AG10803 (cell line): Measurements from ENCODE around the gene PLXNA2.

Experiments
- DNase-seq: peaks from one replicate; pipeline ENCODE4 v3.0.0; 2010; ENCODE audit warnings: low read depth
- H3K4me3 ChIP-seq: 2 replicates; pipeline ENCODE4 v1.5.1; 2011; ENCODE audit warnings: mild to moderate bottlenecking, low read length, control low read depth
- TF ChIP-seq, protein P1 (sequence below): conservative IDR thresholded peaks from 2 replicates; pipeline ENCODE4 v1.5.1; 2011; ENCODE audit warnings: mild to moderate bottlenecking, low read length, control low read depth, inconsistent platforms

The PLXNA2 gene

DNA sequence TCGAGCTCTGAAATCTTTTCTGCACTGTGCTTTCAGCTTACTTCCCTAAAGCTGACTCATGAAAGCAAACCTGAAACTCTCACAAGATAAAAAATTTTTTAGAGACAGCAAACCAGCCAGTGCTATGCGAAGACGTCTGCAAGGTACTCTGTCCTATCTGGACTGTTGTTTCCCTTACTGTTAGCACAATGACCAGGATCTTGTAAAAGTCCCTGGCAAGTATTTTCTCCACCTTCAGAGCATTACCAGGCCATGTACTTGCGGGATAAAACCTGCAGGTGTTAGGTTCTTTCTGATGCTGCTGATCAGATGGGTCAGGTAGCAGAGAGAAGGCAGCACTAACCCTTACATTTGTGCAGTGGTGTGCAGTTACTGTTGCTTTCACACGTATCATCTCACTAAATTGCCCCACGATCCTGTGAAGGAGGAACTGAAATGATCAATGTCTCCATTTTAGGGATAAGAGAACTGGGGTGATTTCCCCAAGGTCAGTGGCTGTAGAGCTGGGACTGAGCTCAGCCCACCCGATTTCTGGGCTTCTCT is 56.6 kb downstream of the PLXNA2 start:
- no peak for DNase-seq
- TF ChIP-seq, protein P1, sequence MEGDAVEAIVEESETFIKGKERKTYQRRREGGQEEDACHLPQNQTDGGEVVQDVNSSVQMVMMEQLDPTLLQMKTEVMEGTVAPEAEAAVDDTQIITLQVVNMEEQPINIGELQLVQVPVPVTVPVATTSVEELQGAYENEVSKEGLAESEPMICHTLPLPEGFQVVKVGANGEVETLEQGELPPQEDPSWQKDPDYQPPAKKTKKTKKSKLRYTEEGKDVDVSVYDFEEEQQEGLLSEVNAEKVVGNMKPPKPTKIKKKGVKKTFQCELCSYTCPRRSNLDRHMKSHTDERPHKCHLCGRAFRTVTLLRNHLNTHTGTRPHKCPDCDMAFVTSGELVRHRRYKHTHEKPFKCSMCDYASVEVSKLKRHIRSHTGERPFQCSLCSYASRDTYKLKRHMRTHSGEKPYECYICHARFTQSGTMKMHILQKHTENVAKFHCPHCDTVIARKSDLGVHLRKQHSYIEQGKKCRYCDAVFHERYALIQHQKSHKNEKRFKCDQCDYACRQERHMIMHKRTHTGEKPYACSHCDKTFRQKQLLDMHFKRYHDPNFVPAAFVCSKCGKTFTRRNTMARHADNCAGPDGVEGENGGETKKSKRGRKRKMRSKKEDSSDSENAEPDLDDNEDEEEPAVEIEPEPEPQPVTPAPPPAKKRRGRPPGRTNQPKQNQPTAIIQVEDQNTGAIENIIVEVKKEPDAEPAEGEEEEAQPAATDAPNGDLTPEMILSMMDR = no peak
- H3K4me3 ChIP-seq = no peak overlapping the region

DNA sequence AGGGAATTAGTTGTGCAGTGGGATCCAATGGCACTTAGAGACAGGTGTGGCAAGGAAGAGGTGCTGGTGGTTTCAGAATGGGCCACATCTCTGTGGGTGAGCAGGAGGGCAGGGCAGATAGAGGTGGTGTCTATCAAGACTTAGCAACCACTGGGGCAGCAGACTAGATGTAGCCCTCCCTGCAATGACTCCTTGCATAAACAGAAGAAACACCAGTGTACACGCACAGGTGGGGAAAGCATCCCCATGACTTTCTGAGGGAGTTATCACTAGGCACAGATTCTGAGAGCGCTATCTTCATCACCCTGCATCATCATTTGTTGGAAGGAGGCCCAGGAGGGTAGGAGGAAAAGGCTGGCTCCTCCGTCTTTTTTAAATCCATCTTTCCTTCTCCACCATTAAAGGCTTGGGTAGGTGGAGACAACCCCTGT is 58.4 kb downstream of the PLXNA2 start:
- no peak overlapping the region for H3K4me3 ChIP-seq
- TF ChIP-seq, protein P1 = no peak
- DNase-seq = no peak

DNA sequence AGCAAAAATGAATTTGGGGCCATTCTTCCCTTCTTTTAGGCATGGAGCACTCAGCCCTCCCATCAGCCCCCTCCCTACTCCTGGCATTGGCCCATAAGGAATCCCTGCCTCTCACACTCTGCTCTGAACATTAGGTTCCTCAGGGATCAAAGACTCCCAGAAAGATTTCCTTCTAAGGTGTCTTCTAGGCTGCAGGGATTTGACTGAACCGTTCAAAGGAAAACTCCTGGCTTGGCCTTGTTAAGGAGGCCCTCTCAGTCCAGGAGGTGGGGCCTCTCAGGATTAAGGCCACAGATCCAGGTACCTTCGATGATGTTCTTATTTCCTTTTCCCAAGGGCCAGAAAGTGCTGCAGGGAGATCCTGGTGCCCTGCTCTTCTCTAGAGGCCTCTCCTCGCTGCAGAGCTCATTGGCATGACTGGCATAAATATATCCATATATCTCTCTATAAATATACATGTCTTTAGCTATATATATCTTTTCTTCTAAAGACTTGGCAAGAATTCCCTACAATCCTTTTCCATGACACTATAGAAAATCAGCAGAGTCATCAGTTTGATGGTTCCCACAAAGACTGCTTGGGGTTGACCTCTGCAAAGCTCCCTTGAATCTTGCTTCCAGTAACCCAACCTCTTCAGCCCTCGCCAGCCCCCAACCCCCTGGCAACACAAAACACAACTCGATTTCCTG is 59.1 kb downstream of the PLXNA2 start:
- TF ChIP-seq, protein P1 = no peak
- H3K4me3 ChIP-seq = no peak overlapping the region
- DNase-seq = no peak

DNA sequence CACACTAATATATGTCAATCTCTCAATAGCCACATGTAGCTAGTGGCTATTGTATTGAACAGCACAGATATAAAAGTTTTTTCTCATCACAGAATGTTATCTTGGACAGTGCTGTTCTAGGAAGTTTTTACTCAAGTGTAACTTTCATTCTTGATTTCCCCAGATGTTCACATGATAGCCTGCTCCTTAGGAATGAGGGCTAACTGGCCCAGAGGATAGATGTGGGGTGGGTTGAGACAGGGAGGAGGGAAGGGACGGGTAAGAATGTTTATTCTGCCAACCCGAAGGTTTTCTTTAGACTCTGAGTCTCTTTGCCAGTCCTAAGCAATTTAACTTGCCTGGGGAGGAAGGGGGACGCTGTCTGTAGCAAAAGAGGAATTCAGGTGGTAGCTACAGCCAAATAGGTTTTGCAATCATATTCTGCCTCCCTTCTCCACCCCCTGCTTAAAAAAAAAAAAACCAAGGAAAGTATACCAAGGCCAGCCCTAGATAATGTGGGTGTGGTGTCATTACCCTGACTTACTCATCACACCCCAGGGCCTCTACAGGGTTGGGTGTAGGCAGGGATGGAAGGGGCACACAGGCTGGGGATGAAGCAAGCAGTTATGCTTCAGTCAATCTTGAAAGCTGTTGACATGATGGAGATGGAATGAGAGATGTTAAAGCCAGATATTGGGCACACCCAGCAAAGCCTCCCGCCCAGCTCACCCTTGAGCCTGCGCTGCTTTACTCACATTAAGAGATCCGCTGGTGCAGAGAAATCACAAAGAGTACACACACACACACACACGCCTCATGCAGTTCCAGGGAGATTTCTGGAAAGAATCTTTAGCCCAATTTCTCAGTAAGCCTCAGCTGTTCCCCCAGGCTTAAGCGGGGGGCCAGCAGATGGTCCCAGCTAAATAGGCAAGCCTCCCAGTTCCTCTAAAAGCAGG is 59.9 kb downstream of the PLXNA2 start:
- TF ChIP-seq, protein P1 = no peak
- DNase-seq = peak; percentile 97

DNA sequence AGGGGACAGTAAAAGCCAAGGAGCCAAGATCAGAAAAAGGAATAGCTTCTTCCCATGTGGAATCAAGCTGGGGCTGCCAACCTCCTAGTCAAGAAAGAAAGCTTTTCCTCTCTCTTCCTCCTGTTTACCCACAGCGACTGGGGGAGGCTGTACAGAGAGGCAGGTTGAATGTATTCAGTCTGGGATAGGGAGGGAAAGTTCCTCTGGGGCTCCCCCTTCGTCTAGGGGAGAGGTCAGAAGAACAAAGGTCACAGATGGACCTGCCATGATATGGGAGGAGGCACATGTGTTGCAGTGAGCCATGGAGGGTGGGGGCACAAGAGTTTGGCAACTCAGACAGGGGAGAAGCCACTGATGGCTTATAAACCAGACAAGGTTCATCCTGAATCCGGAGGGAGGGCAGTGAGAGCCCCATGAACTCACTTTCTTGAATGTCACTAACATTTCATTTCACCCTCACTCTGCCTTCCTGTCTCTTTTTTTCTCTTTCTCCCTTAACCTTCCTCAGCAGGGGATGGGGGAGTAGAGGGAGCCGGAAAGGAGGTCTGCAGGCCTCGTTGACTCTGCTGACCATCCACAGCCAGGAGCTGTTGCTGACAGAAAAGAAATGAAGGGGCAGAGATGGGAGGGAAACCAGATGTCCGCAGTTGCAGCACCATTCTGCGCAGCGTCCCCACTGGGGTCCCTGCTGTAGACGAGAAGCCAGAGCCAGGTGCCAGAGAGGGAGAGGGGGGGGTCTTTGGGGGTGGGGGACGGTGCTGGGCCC is 61.1 kb downstream of the PLXNA2 start:
- TF ChIP-seq, protein P1 = no peak
- H3K4me3 ChIP-seq = no peak overlapping the region

More for the DNA sequence above, 59.9 kb downstream of the PLXNA2 start:
- H3K4me3 ChIP-seq = no peak overlapping the region; the same call in 1 of the 2 replicates

DNA sequence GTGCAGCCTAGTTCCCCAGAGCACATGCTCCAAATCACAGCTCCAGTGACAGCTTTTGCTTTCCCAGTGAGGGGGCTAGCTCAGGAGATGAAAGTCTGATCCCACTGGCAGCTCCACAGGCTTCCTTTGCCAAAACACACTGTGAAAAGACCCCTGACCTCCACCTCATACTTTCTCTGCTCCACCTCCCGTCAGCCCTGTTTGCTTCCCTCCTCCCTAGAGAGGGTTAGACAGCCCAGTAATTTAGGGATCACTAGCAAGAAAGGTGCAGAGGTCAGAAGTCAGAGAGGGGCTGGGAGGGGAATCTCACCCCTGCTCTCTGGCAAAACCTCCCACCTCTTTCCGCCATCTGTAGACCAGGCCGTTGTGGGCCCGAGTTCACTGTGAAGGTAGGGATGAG is 62.8 kb downstream of the PLXNA2 start:
- no peak for DNase-seq
- TF ChIP-seq, protein P1 = no peak
- H3K4me3 ChIP-seq = no peak overlapping the region

More for the DNA sequence above, 61.1 kb downstream of the PLXNA2 start:
- DNase-seq = no peak
